ENCODE measurements around the gene TAS1R1.
A peak's percentile ranks its signal among the peaks of the same experiment; 100 is the strongest.

TAS1R1 gene

DNA sequence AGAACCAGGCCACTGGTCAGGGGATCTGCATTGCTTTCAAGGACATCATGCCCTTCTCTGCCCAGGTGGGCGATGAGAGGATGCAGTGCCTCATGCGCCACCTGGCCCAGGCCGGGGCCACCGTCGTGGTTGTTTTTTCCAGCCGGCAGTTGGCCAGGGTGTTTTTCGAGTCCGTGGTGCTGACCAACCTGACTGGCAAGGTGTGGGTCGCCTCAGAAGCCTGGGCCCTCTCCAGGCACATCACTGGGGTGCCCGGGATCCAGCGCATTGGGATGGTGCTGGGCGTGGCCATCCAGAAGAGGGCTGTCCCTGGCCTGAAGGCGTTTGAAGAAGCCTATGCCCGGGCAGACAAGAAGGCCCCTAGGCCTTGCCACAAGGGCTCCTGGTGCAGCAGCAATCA is 19.7 kb downstream of the TAS1R1 start:
- Histone ChIP-seq H3K9me3 (ENCODE audit: control insufficient read depth, insufficient read depth, low read depth, low read length) (peaks cover 7% of the 10 kb centered on the region), H3K36me3 (ENCODE audit: control insufficient read depth, insufficient read depth, low read length) (no peaks in the 10 kb centered on the region), H3K9ac (ENCODE audit: low read length) (no peak overlapping the region)

DNA sequence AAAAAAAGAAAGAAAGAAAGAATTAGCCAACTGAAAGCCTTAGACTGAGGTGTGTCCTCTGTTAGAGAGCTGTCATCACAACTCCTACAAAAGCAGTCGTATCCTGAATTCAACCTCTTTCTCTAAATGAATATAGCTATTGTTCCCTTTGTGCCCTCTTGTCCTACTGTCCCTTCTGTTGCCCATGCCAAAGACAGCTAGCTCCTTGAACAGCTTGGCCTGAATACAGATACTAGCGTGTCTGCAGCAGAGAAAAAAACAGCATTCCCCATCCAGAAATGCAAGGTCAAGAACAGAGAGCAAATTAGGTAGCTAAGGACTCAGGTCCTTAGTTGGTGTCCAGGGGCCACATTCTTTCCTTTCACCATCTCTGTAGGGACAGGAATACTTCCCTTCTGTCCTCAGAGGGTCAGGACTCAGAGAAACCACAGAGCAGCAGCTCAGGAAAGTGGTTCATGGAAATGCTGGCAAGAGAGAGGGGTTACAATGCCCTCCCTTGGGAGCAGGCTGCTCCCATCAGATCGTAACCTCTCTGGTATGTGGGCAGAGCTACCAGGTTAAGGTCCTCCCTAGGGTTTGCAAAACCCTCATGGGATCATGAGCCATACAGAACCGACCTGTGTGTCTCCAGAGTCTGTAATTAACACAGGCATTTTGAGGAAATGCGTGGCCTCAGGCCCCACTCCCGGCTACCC is 22.9 kb downstream of the TAS1R1 start:
- H3K4me3 ChIP-seq (ENCODE audit: low read depth, low read length), result no peak overlapping the region
- H3K36me3 ChIP-seq (ENCODE audit: control insufficient read depth, insufficient read depth, low read length), result 0 out of 2 replicates have a peak, but pooled peaks cover 10% of the 10 kb centered on the region
- no peak overlapping the region for H3K27ac ChIP-seq (ENCODE audit: low read depth, low read length)
- H3K9ac ChIP-seq (ENCODE audit: low read length), result no peak overlapping the region
- no peaks in the 10 kb centered on the region for H3K9me3 ChIP-seq (ENCODE audit: control insufficient read depth, insufficient read depth, low read depth, low read length)
- peaks cover 15% of the 10 kb centered on the region for H3K4me1 ChIP-seq (ENCODE audit: control insufficient read depth, insufficient read depth, low read length)
- H3K27me3 ChIP-seq (ENCODE audit: control insufficient read depth, insufficient read depth, low read length), result no peaks in the 10 kb centered on the region

More for the DNA sequence above, 19.7 kb downstream of the TAS1R1 start:
- Histone ChIP-seq H3K4me3 (ENCODE audit: low read depth, low read length) (no peak overlapping the region), H3K27ac (ENCODE audit: low read depth, low read length) (no peak overlapping the region), H3K27me3 (ENCODE audit: control insufficient read depth, insufficient read depth, low read length) (peaks cover 21% of the 10 kb centered on the region), H3K4me1 (ENCODE audit: control insufficient read depth, insufficient read depth, low read length) (peaks cover 8% of the 10 kb centered on the region)

DNA sequence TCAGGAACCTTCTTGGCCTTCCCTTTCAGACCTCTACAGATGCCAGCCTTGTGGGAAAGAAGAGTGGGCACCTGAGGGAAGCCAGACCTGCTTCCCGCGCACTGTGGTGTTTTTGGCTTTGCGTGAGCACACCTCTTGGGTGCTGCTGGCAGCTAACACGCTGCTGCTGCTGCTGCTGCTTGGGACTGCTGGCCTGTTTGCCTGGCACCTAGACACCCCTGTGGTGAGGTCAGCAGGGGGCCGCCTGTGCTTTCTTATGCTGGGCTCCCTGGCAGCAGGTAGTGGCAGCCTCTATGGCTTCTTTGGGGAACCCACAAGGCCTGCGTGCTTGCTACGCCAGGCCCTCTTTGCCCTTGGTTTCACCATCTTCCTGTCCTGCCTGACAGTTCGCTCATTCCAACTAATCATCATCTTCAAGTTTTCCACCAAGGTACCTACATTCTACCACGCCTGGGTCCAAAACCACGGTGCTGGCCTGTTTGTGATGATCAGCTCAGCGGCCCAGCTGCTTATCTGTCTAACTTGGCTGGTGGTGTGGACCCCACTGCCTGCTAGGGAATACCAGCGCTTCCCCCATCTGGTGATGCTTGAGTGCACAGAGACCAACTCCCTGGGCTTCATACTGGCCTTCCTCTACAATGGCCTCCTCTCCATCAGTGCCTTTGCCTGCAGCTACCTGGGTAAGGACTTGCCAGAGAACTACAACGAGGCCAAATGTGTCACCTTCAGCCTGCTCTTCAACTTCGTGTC is 23.7 kb downstream of the TAS1R1 start:
- Histone ChIP-seq H3K9ac (ENCODE audit: low read length) (peak overlapping the region; percentile 44), H3K27me3 (ENCODE audit: control insufficient read depth, insufficient read depth, low read length) (no peaks in the 10 kb centered on the region), H3K36me3 (ENCODE audit: control insufficient read depth, insufficient read depth, low read length) (0 out of 2 replicates have a peak, but pooled peaks cover 10% of the 10 kb centered on the region), H3K4me3 (ENCODE audit: low read depth, low read length) (peak overlapping the region; percentile 84), H3K4me1 (ENCODE audit: control insufficient read depth, insufficient read depth, low read length) (peaks cover 15% of the 10 kb centered on the region), H3K27ac (ENCODE audit: low read depth, low read length) (no peak overlapping the region), H3K9me3 (ENCODE audit: control insufficient read depth, insufficient read depth, low read depth, low read length) (no peaks in the 10 kb centered on the region)

DNA sequence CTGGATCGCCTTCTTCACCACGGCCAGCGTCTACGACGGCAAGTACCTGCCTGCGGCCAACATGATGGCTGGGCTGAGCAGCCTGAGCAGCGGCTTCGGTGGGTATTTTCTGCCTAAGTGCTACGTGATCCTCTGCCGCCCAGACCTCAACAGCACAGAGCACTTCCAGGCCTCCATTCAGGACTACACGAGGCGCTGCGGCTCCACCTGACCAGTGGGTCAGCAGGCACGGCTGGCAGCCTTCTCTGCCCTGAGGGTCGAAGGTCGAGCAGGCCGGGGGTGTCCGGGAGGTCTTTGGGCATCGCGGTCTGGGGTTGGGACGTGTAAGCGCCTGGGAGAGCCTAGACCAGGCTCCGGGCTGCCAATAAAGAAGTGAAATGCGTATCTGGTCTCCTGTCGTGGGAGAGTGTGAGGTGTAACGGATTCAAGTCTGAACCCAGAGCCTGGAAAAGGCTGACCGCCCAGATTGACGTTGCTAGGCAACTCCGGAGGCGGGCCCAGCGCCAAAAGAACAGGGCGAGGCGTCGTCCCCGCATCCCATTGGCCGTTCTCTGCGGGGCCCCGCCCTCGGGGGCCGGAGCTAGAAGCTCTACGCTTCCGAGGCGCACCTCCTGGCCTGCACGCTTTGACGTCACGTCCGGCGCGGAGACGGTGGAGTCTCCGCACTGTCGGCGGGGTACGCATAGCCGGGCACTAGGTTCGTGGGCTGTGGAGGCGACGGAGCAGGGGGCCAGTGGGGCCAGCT is 24.4 kb downstream of the TAS1R1 start, which contains the start of gene ZBTB48:
Gene ZBTB48 (plus strand): TSS at position 621 of the 745 bp plus-strand sequence. CDS start 616 bp downstream, outside the sequence.
- H3K27ac ChIP-seq (ENCODE audit: low read depth, low read length), result peak within 1 kb of the TSS; percentile 53; the same call in 1 of the 2 replicates
- no peaks in the 10 kb centered on the region for H3K27me3 ChIP-seq (ENCODE audit: control insufficient read depth, insufficient read depth, low read length)
- 0 out of 2 replicates have a peak, but pooled peaks cover 10% of the 10 kb centered on the region for H3K36me3 ChIP-seq (ENCODE audit: control insufficient read depth, insufficient read depth, low read length)
- peak within 1 kb of the TSS; percentile 59 for H3K9ac ChIP-seq (ENCODE audit: low read length)
- H3K4me1 ChIP-seq (ENCODE audit: control insufficient read depth, insufficient read depth, low read length), result peaks cover 15% of the 10 kb centered on the region
- no peaks in the 10 kb centered on the region for H3K9me3 ChIP-seq (ENCODE audit: control insufficient read depth, insufficient read depth, low read depth, low read length)
- H3K4me3 ChIP-seq (ENCODE audit: low read depth, low read length), result peak within 1 kb of the TSS; percentile 84

GRCh38 chr1:6580119-6580592 is 25.0 kb downstream of the TAS1R1 start:
- H3K9ac ChIP-seq (ENCODE audit: low read length), result peak overlapping the region; percentile 59
- H3K36me3 ChIP-seq (ENCODE audit: control insufficient read depth, insufficient read depth, low read length), result 0 out of 2 replicates have a peak, but pooled peaks cover 10% of the 10 kb centered on the region
- H3K27me3 ChIP-seq (ENCODE audit: control insufficient read depth, insufficient read depth, low read length), result no peaks in the 10 kb centered on the region
- peak overlapping the region; percentile 84 for H3K4me3 ChIP-seq (ENCODE audit: low read depth, low read length)
- H3K4me1 ChIP-seq (ENCODE audit: control insufficient read depth, insufficient read depth, low read length), result peaks cover 15% of the 10 kb centered on the region
- peak overlapping the region; percentile 53; the same call in 1 of the 2 replicates for H3K27ac ChIP-seq (ENCODE audit: low read depth, low read length)
- H3K9me3 ChIP-seq (ENCODE audit: control insufficient read depth, insufficient read depth, low read depth, low read length), result no peaks in the 10 kb centered on the region

- Histone ChIP-seq H3K27me3 (ENCODE audit: control insufficient read depth, insufficient read depth, low read length) (no peaks in the 10 kb centered on the region), H3K9ac (ENCODE audit: low read length) (peak overlapping the region; percentile 59), H3K4me3 (ENCODE audit: low read depth, low read length) (peak overlapping the region; percentile 84), H3K4me1 (ENCODE audit: control insufficient read depth, insufficient read depth, low read length) (peaks cover 15% of the 10 kb centered on the region), H3K36me3 (ENCODE audit: control insufficient read depth, insufficient read depth, low read length) (0 out of 2 replicates have a peak, but pooled peaks cover 10% of the 10 kb centered on the region), H3K9me3 (ENCODE audit: control insufficient read depth, insufficient read depth, low read depth, low read length) (no peaks in the 10 kb centered on the region), H3K27ac (ENCODE audit: low read depth, low read length) (no peak overlapping the region)
Measured at GRCh38 chr1:6580593-6581409, 25.7 kb downstream of the TAS1R1 start.

DNA sequence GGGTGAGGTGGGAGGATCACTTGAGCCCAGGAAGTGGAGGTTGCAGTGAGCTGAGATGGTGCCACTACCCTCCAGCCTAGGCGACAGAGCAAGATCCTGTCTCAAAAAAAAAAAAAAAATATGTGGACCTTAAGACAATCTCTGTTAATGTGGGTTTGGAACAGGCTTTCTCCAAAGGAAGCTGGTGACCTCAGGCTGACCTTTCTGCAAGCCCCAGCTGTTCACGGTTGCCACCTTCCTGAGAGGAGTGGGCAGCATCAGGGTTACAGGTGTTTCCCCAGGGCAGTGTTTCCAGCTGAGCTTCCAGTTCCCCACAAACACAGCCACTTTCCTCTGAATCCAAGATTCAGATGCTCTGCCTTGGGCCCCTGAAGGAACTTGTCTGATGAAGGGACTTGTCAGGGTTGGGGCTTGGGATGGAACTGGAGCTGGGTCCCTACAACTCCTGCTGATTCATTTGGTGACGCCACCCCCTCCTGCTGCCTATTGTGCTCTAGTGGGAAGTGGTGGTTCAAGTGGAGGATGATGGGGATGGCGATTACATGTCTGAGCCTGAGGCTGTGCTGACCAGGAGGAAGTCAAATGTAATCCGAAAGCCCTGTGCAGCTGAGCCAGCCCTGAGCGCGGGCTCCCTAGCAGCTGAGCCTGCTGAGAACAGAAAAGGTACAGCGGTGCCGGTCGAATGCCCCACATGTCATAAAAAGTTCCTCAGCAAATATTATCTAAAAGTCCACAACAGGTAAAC is 26.6 kb downstream of the TAS1R1 start:
- Histone ChIP-seq H3K27ac (ENCODE audit: low read depth, low read length) (no peak overlapping the region), H3K4me3 (ENCODE audit: low read depth, low read length) (no peak overlapping the region), H3K9me3 (ENCODE audit: control insufficient read depth, insufficient read depth, low read depth, low read length) (no peaks in the 10 kb centered on the region), H3K9ac (ENCODE audit: low read length) (no peak overlapping the region), H3K27me3 (ENCODE audit: control insufficient read depth, insufficient read depth, low read length) (no peaks in the 10 kb centered on the region), H3K36me3 (ENCODE audit: control insufficient read depth, insufficient read depth, low read length) (0 out of 2 replicates have a peak, but pooled peaks cover 10% of the 10 kb centered on the region), H3K4me1 (ENCODE audit: control insufficient read depth, insufficient read depth, low read length) (peaks cover 15% of the 10 kb centered on the region)

- no peak overlapping the region for H3K27ac ChIP-seq (ENCODE audit: low read depth, low read length)
- no peak overlapping the region for H3K9ac ChIP-seq (ENCODE audit: low read length)
- H3K9me3 ChIP-seq (ENCODE audit: control insufficient read depth, insufficient read depth, low read depth, low read length), result no peaks in the 10 kb centered on the region
- peaks cover 13% of the 10 kb centered on the region; the same call in 1 of the 2 replicates for H3K36me3 ChIP-seq (ENCODE audit: control insufficient read depth, insufficient read depth, low read length)
- H3K4me3 ChIP-seq (ENCODE audit: low read depth, low read length), result no peak overlapping the region
- H3K4me1 ChIP-seq (ENCODE audit: control insufficient read depth, insufficient read depth, low read length), result peaks cover 15% of the 10 kb centered on the region
- H3K27me3 ChIP-seq (ENCODE audit: control insufficient read depth, insufficient read depth, low read length), result no peaks in the 10 kb centered on the region
Measured at GRCh38 chr1:6582370-6582769, 27.3 kb downstream of the TAS1R1 start.

DNA sequence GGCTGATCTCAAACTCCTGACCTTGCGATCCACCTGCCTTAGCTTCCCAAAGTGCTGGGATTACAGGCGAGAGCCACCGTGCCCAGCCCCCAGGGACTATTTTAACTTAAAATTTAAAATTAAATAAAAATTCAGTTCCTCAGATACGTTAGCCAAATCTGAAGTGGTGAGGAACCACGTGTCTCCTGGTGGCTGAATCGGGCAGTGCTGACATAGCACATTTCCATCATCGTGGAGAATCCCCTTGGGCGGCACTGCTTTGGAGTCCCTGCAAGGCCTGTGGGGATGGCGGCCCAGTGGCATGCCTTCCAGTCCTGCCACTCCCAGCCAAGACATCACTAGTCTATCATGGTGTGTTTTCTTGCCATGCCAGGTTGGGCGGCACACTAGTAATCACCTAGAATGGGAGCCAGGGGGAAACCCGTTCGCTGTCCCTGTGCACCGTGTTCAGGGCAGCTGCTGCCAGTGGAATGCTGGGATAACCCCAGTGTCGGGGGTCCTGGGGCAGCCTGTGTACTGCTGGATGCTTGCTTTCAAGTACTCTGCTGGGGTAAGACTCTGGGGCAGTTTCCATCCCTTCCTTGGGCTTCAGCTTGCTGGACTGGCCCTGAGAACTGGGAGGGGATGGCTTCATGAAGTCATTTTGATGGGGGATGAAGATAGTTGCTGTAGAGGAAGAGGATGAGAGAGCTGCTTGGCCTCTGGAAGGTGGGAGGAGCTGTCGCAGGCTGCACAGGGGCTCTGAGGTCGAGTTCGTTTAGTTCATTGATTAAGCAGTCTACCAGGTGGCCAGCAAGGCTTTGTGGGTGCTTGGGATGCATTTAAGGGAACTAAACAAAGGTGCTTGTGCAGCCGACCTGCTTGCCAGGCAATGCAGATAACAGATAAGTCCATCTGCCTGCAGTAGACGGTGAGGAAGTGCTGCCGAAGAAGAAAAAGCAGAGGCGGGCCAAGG is 29.3 kb downstream of the TAS1R1 start:
- no peaks in the 10 kb centered on the region for H3K9me3 ChIP-seq (ENCODE audit: control insufficient read depth, insufficient read depth, low read depth, low read length)
- H3K27me3 ChIP-seq (ENCODE audit: control insufficient read depth, insufficient read depth, low read length), result no peaks in the 10 kb centered on the region
- no peak overlapping the region for H3K9ac ChIP-seq (ENCODE audit: low read length)
- no peak overlapping the region for H3K27ac ChIP-seq (ENCODE audit: low read depth, low read length)
- no peak overlapping the region for H3K4me3 ChIP-seq (ENCODE audit: low read depth, low read length)
- peaks cover 33% of the 10 kb centered on the region for H3K36me3 ChIP-seq (ENCODE audit: control insufficient read depth, insufficient read depth, low read length)
- H3K4me1 ChIP-seq (ENCODE audit: control insufficient read depth, insufficient read depth, low read length), result peaks cover 8% of the 10 kb centered on the region

All from HUES6 (cell line).